OCI-LY1 (cell line): Measurements from ENCODE around the gene RNF168.

Experiments
- CTCF ChIP-seq: fragments of 200-600 bp; sonication (generic), shearing (Covaris generic); IDR thresholded peaks from 2 replicates; pipeline ENCODE4 v1.5.1; 2017; ENCODE audit warnings: mild to moderate bottlenecking, antibody characterized with exemption, low read length, moderate library complexity, mixed read lengths
- EZH2 ChIP-seq: fragments of 200-600 bp; sonication (generic), shearing (Covaris generic); IDR thresholded peaks from 2 replicates; pipeline ENCODE4 v1.8.0; 2017; ENCODE audit warnings: borderline replicate concordance, mixed run types, mild to moderate bottlenecking, antibody characterized with exemption, low read length, moderate library complexity, mixed read lengths

GRCh38 chr3:196506687-196507086, 3.1 kb upstream of the RNF168 start:
- no peak for TF ChIP-seq CTCF
- TF ChIP-seq EZH2 = no peak
